ENCODE measurements around the gene BLACAT1. TPM values are rescaled to one million over a fixed set of nuclear protein-coding genes. Genes with fewer than 3 reads are reported as not detected.

Gene BLACAT1
- total and polyA plus RNA-seq, 2 of the 8 experiments (the other 6 are each of a cell fraction or from before 2014, with no cell fraction given): 3.5 to 10.5 TPM

GRCh38 chr1:205504311-205505075 lies 48.6 kb upstream of the BLACAT1 start, which contains the start of gene CDK18 (continued):
- no peak for TF ChIP-seq BCL11A (IDR thresholded peaks at IDR 0.05; ENCODE audit: low read depth in 2 of 2, low read length in 2 of 2)
- peak; percentile 20 for TF ChIP-seq EZH2 (IDR thresholded peaks at IDR 0.05; ENCODE audit: low read depth, low read length, severe bottlenecking)
- TF ChIP-seq SP1 (IDR thresholded peaks at IDR 0.05; ENCODE audit: low read depth, low read length): 0 out of 2 replicates have a peak, but pooled peaks have one; percentile 22
- no peak for TF ChIP-seq JUN (IDR thresholded peaks at IDR 0.05; ENCODE audit: low read depth, low read length)
- no peak for TF ChIP-seq RFX5 (IDR thresholded peaks at IDR 0.05; ENCODE audit: borderline replicate concordance, low read depth, low read length)
- no peak for TF ChIP-seq RAD21 (IDR thresholded peaks at IDR 0.05 in 1 of 2, conservative IDR thresholded peaks at IDR 0.05 in 1 of 2; ENCODE audit: low read depth in 2 of 2, low read length in 2 of 2)
- TF ChIP-seq SP2 (IDR thresholded peaks at IDR 0.05; ENCODE audit: low read length): no peak
- peak; percentile 88 for TF ChIP-seq CTBP2 (IDR thresholded peaks at IDR 0.05; ENCODE audit: borderline replicate concordance, insufficient read depth, insufficient read length, low read length)
- no peak for TF ChIP-seq ZNF274 (IDR thresholded peaks at IDR 0.05; ENCODE audit: borderline replicate concordance, extremely low read depth, low read length)
- TF ChIP-seq TBP (IDR thresholded peaks at IDR 0.05; ENCODE audit: low read depth, low read length): peak; percentile 31; the same call in 1 of the 2 replicates
